ENCODE measurements around the gene FAM200A. TPM values are rescaled to one million over a fixed set of nuclear protein-coding genes. Genes with fewer than 3 reads are reported as not detected.

The FAM200A gene
- total RNA-seq, 1 experiment from 2014 or later: 6.5 TPM

- no peak overlapping the region for H3K27ac ChIP-seq (ENCODE audit: low read length)
- H3K9me2 ChIP-seq (replicated peaks; ENCODE audit: insufficient read depth, low read length): no peaks in the 10 kb centered on the region
- peaks cover 18% of the 10 kb centered on the region for H3K4me1 ChIP-seq (ENCODE audit: low read length)
- no peaks in the 10 kb centered on the region for H3K9me3 ChIP-seq (ENCODE audit: low read length)
- no peak overlapping the region for H3K9ac ChIP-seq (ENCODE audit: low read length)
- H3K4me3 ChIP-seq (ENCODE audit: low read length): no peak overlapping the region
- DNase-seq: no peak
- peaks cover 80% of the 10 kb centered on the region for H3K79me2 ChIP-seq (ENCODE audit: low read length)
- no peak overlapping the region for H3K4me2 ChIP-seq (ENCODE audit: low read depth, low read length, poor library complexity, severe bottlenecking)
- H4K20me1 ChIP-seq (ENCODE audit: insufficient read depth, low read depth, low read length): no peaks in the 10 kb centered on the region; the same call in 1 of the 2 replicates
- no peaks in the 10 kb centered on the region for H3K27me3 ChIP-seq (ENCODE audit: low read length)
- no peak overlapping the region for H2AFZ ChIP-seq (ENCODE audit: low read length)
- H3K36me3 ChIP-seq (ENCODE audit: insufficient read depth, low read length): peaks cover 55% of the 10 kb centered on the region
Measured at GRCh38 chr7:99562114-99562784, 10.3 kb upstream of the FAM200A start.

- Histone ChIP-seq H3K4me2 (ENCODE audit: low read depth, low read length, poor library complexity, severe bottlenecking) (no peak overlapping the region), H3K9me2 (replicated peaks; ENCODE audit: insufficient read depth, low read length) (no peaks in the 10 kb centered on the region), H3K4me1 (ENCODE audit: low read length) (peaks cover 23% of the 10 kb centered on the region), H2AFZ (ENCODE audit: low read length) (no peak overlapping the region), H3K4me3 (ENCODE audit: low read length) (no peak overlapping the region), H3K9ac (ENCODE audit: low read length) (no peak overlapping the region), H4K20me1 (ENCODE audit: insufficient read depth, low read depth, low read length) (no peaks in the 10 kb centered on the region; the same call in 1 of the 2 replicates), H3K36me3 (ENCODE audit: insufficient read depth, low read length) (peaks cover 60% of the 10 kb centered on the region), H3K9me3 (ENCODE audit: low read length) (no peaks in the 10 kb centered on the region), H3K79me2 (ENCODE audit: low read length) (peaks cover 85% of the 10 kb centered on the region), H3K27me3 (ENCODE audit: low read length) (no peaks in the 10 kb centered on the region), H3K27ac (ENCODE audit: low read length) (no peak overlapping the region)
- no peak for DNase-seq
Measured at GRCh38 chr7:99561737-99562051, 9.8 kb upstream of the FAM200A start.

DNA sequence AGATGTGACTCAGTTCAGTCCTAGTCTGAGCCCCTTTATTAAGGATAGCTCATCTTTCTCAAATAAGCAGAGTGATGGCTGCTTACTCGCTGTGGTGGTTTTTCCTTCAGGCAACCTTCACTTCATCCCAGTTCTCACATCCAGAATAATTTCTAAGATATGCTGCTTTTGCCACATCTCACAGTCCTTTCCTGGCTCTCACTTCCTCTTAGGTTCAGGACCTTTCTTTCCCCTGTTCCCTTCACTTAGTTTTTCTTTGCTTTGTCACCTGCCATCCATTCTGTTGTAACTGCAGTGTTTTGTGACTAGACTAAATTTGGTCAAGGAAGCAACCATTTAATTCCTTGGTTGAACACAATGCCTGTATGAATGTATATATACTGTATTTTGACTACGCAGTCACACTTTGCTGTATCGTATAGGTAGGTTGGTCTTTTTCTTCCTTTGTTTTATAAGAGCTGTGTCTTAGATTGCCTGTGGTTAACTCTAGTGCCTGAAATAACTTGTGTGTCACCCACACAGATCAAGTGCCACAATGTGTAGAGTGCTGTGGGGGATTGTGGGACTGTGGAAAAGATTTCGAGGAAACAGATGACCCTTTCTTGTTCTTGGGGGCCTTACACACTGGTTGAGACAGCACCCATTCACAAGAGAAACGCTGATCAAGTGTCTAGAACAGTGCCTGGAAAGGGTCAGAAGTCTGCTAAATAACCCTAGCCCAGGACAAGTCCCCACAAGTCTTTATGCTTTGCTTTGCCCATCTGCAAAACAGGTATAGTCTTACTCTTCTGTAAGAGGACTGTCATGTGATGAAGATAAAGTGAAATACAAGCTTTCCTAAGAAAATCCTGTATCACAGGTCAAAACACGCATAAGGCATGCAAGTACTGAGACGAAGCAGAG, 9.2 kb upstream of the FAM200A start:
- Histone ChIP-seq H3K79me2 (ENCODE audit: low read length) (peaks cover 86% of the 10 kb centered on the region), H3K9ac (ENCODE audit: low read length) (no peak overlapping the region)

GRCh38 chr7:99559175-99559915, 7.4 kb upstream of the FAM200A start:
- H2AFZ ChIP-seq (ENCODE audit: low read length): peak overlapping the region; percentile 52; the same call in 1 of the 2 replicates
- no peaks in the 10 kb centered on the region; the same call in 1 of the 2 replicates for H4K20me1 ChIP-seq (ENCODE audit: insufficient read depth, low read depth, low read length)
- H3K36me3 ChIP-seq (ENCODE audit: insufficient read depth, low read length): peaks cover 52% of the 10 kb centered on the region
- H3K4me3 ChIP-seq (ENCODE audit: low read length): peak overlapping the region; percentile 89
- H3K4me2 ChIP-seq (ENCODE audit: low read depth, low read length, poor library complexity, severe bottlenecking): peak overlapping the region; percentile 76
- no peaks in the 10 kb centered on the region for H3K9me2 ChIP-seq (replicated peaks; ENCODE audit: insufficient read depth, low read length)
- no peaks in the 10 kb centered on the region for H3K9me3 ChIP-seq (ENCODE audit: low read length)
- no peak for DNase-seq
- no peaks in the 10 kb centered on the region for H3K27me3 ChIP-seq (ENCODE audit: low read length)
- H3K4me1 ChIP-seq (ENCODE audit: low read length): peaks cover 25% of the 10 kb centered on the region
- H3K9ac ChIP-seq (ENCODE audit: low read length): peak overlapping the region; percentile 100
- peak overlapping the region; percentile 90 for H3K27ac ChIP-seq (ENCODE audit: low read length)
- peaks cover 76% of the 10 kb centered on the region for H3K79me2 ChIP-seq (ENCODE audit: low read length)

More for the DNA sequence above, 9.2 kb upstream of the FAM200A start:
- H3K9me2 ChIP-seq (replicated peaks; ENCODE audit: insufficient read depth, low read length): no peaks in the 10 kb centered on the region
- H3K27me3 ChIP-seq (ENCODE audit: low read length): no peaks in the 10 kb centered on the region
- no peak overlapping the region for H3K4me3 ChIP-seq (ENCODE audit: low read length)
- no peaks in the 10 kb centered on the region for H3K9me3 ChIP-seq (ENCODE audit: low read length)
- no peak overlapping the region for H2AFZ ChIP-seq (ENCODE audit: low read length)
- peaks cover 26% of the 10 kb centered on the region for H3K4me1 ChIP-seq (ENCODE audit: low read length)
- H3K27ac ChIP-seq (ENCODE audit: low read length): no peak overlapping the region
- no peak overlapping the region for H3K4me2 ChIP-seq (ENCODE audit: low read depth, low read length, poor library complexity, severe bottlenecking)
- peaks cover 61% of the 10 kb centered on the region for H3K36me3 ChIP-seq (ENCODE audit: insufficient read depth, low read length)
- no peak for DNase-seq
- H4K20me1 ChIP-seq (ENCODE audit: insufficient read depth, low read depth, low read length): no peaks in the 10 kb centered on the region; the same call in 1 of the 2 replicates

GRCh38 chr7:99558306-99559174, 6.6 kb upstream of the FAM200A start, which contains the start of gene ZNF655:
ZNF655 (plus strand) TSS chr7:99558642; CDS start chr7:99560560, 1,918 bp downstream.
- H3K36me3 ChIP-seq (ENCODE audit: insufficient read depth, low read length): peaks cover 48% of the 10 kb centered on the region
- H3K4me1 ChIP-seq (ENCODE audit: low read length): peaks cover 25% of the 10 kb centered on the region
- no peaks in the 10 kb centered on the region for H3K9me3 ChIP-seq (ENCODE audit: low read length)
- H3K27ac ChIP-seq (ENCODE audit: low read length): peak within 1 kb of the TSS; percentile 90
- no peaks in the 10 kb centered on the region; the same call in 1 of the 2 replicates for H4K20me1 ChIP-seq (ENCODE audit: insufficient read depth, low read depth, low read length)
- no peaks in the 10 kb centered on the region for H3K27me3 ChIP-seq (ENCODE audit: low read length)
- H2AFZ ChIP-seq (ENCODE audit: low read length): peak within 1 kb of the TSS; percentile 52; the same call in 1 of the 2 replicates
- peak within 1 kb of the TSS; percentile 76 for H3K4me2 ChIP-seq (ENCODE audit: low read depth, low read length, poor library complexity, severe bottlenecking)
- peak within 1 kb of the TSS; percentile 89 for H3K4me3 ChIP-seq (ENCODE audit: low read length)
- no peaks in the 10 kb centered on the region for H3K9me2 ChIP-seq (replicated peaks; ENCODE audit: insufficient read depth, low read length)
- DNase-seq: peak; percentile 97
- H3K79me2 ChIP-seq (ENCODE audit: low read length): peaks cover 68% of the 10 kb centered on the region
- H3K9ac ChIP-seq (ENCODE audit: low read length): peak within 1 kb of the TSS; percentile 100

DNA sequence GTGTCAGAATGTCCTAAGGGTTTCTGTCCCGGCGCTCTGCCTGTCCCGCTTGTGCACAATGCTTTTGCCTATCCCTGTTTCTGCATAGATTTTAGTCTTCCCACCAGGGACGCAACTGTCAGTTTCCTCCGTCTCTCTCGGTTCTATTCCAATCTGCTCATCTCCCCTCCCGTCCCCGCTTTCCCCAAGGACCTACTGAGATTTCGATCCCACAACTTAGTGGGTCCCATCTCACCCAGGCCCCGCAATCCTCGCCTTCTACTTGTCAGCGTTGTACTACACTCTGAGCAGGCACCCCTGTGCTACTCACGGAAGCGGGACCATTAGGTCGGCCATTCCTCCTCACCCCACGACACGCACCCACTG, 6.0 kb upstream of the FAM200A start:
- Histone ChIP-seq H3K36me3 (ENCODE audit: insufficient read depth, low read length) (peaks cover 51% of the 10 kb centered on the region), H3K9me3 (ENCODE audit: low read length) (no peaks in the 10 kb centered on the region), H4K20me1 (ENCODE audit: insufficient read depth, low read depth, low read length) (no peaks in the 10 kb centered on the region; the same call in 1 of the 2 replicates), H3K27ac (ENCODE audit: low read length) (peak overlapping the region; percentile 90), H3K9ac (ENCODE audit: low read length) (peak overlapping the region; percentile 100), H3K9me2 (replicated peaks; ENCODE audit: insufficient read depth, low read length) (no peaks in the 10 kb centered on the region), H3K4me3 (ENCODE audit: low read length) (peak overlapping the region; percentile 89), H3K4me2 (ENCODE audit: low read depth, low read length, poor library complexity, severe bottlenecking) (peak overlapping the region; percentile 76), H3K4me1 (ENCODE audit: low read length) (peaks cover 29% of the 10 kb centered on the region), H3K27me3 (ENCODE audit: low read length) (no peaks in the 10 kb centered on the region), H2AFZ (ENCODE audit: low read length) (peak overlapping the region; percentile 49; the same call in 1 of the 2 replicates), H3K79me2 (ENCODE audit: low read length) (peaks cover 68% of the 10 kb centered on the region)
- no peak for DNase-seq

DNA sequence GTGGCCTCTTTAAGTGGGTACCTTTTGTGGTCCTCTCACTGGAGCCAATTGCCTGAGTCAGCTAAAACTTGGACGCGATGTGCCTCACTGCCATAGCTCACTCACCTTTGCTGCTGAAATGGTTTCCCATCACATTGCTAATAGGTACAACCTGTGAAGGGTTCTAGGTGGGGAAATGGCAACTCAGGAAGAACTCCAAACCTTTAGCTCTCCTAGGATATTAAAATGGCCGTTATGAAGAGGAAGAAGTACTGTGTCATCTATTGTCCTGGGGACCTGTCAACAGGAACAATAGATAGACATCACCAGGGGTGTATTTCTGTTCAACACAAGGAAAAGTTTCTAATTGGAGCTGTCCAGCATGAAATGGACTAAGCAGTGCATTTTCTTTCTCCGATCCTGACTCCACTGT, 5.3 kb upstream of the FAM200A start:
- peak overlapping the region; percentile 76 for H3K4me2 ChIP-seq (ENCODE audit: low read depth, low read length, poor library complexity, severe bottlenecking)
- H3K9ac ChIP-seq (ENCODE audit: low read length): peak overlapping the region; percentile 100
- no peaks in the 10 kb centered on the region for H3K9me3 ChIP-seq (ENCODE audit: low read length)
- H3K4me1 ChIP-seq (ENCODE audit: low read length): peaks cover 34% of the 10 kb centered on the region
- H4K20me1 ChIP-seq (ENCODE audit: insufficient read depth, low read depth, low read length): no peaks in the 10 kb centered on the region; the same call in 1 of the 2 replicates
- no peaks in the 10 kb centered on the region for H3K9me2 ChIP-seq (replicated peaks; ENCODE audit: insufficient read depth, low read length)
- H3K27ac ChIP-seq (ENCODE audit: low read length): peak overlapping the region; percentile 90
- DNase-seq: no peak
- H3K79me2 ChIP-seq (ENCODE audit: low read length): peaks cover 61% of the 10 kb centered on the region
- H3K4me3 ChIP-seq (ENCODE audit: low read length): peak overlapping the region; percentile 89
- no peak overlapping the region for H2AFZ ChIP-seq (ENCODE audit: low read length)
- no peaks in the 10 kb centered on the region for H3K27me3 ChIP-seq (ENCODE audit: low read length)
- peaks cover 44% of the 10 kb centered on the region for H3K36me3 ChIP-seq (ENCODE audit: insufficient read depth, low read length)
